OCI-LY3 (cell line): ENCODE results near the gene AFAP1.

ENCODE experiments used
- CTCF ChIP-seq: fragments of 200-600, 300-600 bp; sonication (generic); IDR thresholded peaks from 2 replicates; pipeline ENCODE4 v1.5.1; 2014; ENCODE audit warnings: antibody characterized with exemption, low read length, low read depth
- EZH2phosphoT487 ChIP-seq: fragments of 200-600 bp; shearing (Covaris generic); IDR thresholded peaks from 2 replicates; pipeline ENCODE4 v1.6.1; 2018; ENCODE audit warnings: antibody characterized with exemption, mixed run types, low read depth

- TF ChIP-seq CTCF (no peak), EZH2phosphoT487 (no peak)
Observed at GRCh38 chr4:7971159-7971631, 31.5 kb upstream of the AFAP1 start.
